AG04450 (cell line): Measurements from ENCODE around the gene SSBP4. TPM values are rescaled to one million over a fixed set of nuclear protein-coding genes. Genes with fewer than 3 reads are reported as not detected.
A peak's percentile ranks its signal among the peaks of the same experiment; 100 is the strongest.

ENCODE experiments used
- CTCF ChIA-PET: fragments of 300-600, 350-600 bp; formaldehyde crosslinking; extraction: SDS; loops from one replicate; lab custom pipeline; 2022; ENCODE audit warnings: antibody characterized with exemption, inconsistent platforms; lab: Charles Lee
- POLR2A ChIA-PET: fragments of 350-600 bp; formaldehyde crosslinking; extraction: SDS; loops from one replicate; lab custom pipeline; 2021; ENCODE audit warnings: antibody characterized with exemption, inconsistent platforms; lab: Yijun Ruan, JAX
- DNase-seq: peaks from one replicate; pipeline ENCODE4 v3.0.0-alpha.2; 2011; ENCODE audit warnings: low read depth, low spot score
- H3K27ac ChIP-seq: one replicate; pipeline ENCODE4 v1.5.1; 2012; ENCODE audit warnings: low read depth, low read length, control low read depth
- H3K27me3 ChIP-seq: one replicate; pipeline ENCODE4 v1.6.0; 2012; ENCODE audit warnings: low read length; ENCODE audit not compliant: control insufficient read depth, insufficient read depth
- H3K4me3 ChIP-seq: 2 replicates; pipeline ENCODE4 v1.5.1; 2011; ENCODE audit warnings: mild to moderate bottlenecking, low read depth, low read length, control low read depth
- H3K9me3 ChIP-seq: 2 replicates; pipeline ENCODE4 v1.5.1; 2012; ENCODE audit warnings: low read length; ENCODE audit not compliant: control insufficient read depth, insufficient read depth
- polyA plus RNA-seq: library from polyadenylated mRNA; depleted of rRNA; stranded (reverse); fragments of >200 nt; gene quantifications from 2 replicates; pipeline ENCODE4 v1.2.3, GENCODE V29; 2011
- TF ChIP-seq, protein P1 (sequence below): IDR thresholded peaks from 2 replicates; pipeline ENCODE4 v1.5.1; 2011; ENCODE audit warnings: low read depth, low read length, control low read depth, inconsistent platforms

Gene SSBP4
- polyA plus RNA-seq, 1 experiment = 9.4 TPM

DNA sequence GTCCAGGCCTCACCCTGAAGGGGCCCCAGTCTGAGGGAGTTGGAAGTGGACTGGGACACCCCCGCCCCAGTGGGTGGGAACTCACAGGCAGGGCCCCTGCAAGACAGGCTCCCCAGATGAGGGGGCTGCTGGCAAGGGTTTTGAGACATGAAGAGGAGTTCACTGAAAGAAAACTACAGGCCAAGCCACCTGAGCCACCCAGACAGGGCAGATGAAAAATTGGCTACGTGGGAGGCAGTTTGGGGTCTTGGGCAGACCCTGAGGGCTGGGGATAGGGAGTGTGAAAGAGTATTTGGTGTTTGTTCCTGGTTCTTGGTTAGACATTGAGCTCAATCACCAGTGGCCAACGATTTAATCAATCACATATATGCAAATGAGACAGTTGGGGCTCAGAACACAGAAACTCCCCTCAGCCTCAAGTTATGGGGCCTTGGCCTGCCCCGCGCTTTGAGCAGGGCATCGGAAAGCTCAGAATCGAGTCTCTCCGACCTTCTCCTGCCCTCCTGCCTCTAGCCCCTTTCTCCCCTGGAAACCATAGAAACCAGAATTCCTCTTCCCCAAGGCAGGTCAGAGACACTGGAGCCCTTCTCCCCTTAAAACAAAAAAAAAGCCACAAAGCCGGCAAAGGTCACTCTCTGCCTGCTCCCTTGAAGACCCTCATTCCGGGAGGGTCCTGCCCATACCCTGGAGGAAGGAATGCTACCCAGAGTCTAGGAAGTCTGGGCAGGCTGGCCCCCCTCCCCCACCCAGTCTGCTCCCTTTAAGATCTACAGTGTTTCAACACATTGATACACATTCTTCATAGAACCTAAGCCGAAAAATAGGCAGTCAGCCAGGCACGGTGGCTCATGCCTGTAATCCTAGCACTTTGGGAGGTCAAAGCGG, 20.1 kb downstream of the SSBP4 start:
- Histone ChIP-seq H3K27me3 (no peaks in the 10 kb centered on the region), H3K4me3 (no peak overlapping the region), H3K9me3 (peaks cover 13% of the 10 kb centered on the region; the same call in 1 of the 2 replicates), H3K27ac (no peak overlapping the region)
- no peak for DNase-seq
- TF ChIP-seq, protein P1, sequence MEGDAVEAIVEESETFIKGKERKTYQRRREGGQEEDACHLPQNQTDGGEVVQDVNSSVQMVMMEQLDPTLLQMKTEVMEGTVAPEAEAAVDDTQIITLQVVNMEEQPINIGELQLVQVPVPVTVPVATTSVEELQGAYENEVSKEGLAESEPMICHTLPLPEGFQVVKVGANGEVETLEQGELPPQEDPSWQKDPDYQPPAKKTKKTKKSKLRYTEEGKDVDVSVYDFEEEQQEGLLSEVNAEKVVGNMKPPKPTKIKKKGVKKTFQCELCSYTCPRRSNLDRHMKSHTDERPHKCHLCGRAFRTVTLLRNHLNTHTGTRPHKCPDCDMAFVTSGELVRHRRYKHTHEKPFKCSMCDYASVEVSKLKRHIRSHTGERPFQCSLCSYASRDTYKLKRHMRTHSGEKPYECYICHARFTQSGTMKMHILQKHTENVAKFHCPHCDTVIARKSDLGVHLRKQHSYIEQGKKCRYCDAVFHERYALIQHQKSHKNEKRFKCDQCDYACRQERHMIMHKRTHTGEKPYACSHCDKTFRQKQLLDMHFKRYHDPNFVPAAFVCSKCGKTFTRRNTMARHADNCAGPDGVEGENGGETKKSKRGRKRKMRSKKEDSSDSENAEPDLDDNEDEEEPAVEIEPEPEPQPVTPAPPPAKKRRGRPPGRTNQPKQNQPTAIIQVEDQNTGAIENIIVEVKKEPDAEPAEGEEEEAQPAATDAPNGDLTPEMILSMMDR = peak; percentile 33
- ChIA-PET POLR2A (no interaction called here), CTCF (interaction anchor here (0.5 to 1.5 kb wide), 7 partner anchors 11 to 1704 kb away, joined by 3 to 9 read pairs (median 3); no protein-coding TSS in a partner anchor)

DNA sequence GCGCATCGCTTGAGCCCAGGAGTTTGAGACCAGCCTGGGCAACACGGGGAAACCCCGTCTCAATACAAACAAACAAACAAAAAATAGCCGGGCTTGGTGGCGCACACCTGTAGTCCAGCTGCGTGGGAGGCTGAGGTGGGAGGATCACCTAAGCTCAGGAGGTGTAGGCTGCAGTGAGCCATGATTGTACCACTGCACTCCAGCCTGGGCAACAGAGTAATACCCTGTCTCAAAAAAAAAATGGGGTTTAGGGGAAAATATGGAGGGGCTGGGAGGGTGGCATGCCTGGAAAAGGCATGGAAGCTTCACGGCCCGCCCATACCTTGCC, 20.7 kb downstream of the SSBP4 start:
- TF ChIP-seq, protein P1 = no peak
- no peak for DNase-seq
- Histone ChIP-seq H3K27ac (no peak overlapping the region), H3K27me3 (no peaks in the 10 kb centered on the region), H3K9me3 (peaks cover 11% of the 10 kb centered on the region; the same call in 1 of the 2 replicates), H3K4me3 (no peak overlapping the region)
- ChIA-PET POLR2A (no interaction called here), CTCF (interaction anchor here (0.6 to 1.5 kb wide), 2 partner anchors 10 to 1704 kb away, joined by 3 to 9 read pairs; no protein-coding TSS in a partner anchor)

DNA sequence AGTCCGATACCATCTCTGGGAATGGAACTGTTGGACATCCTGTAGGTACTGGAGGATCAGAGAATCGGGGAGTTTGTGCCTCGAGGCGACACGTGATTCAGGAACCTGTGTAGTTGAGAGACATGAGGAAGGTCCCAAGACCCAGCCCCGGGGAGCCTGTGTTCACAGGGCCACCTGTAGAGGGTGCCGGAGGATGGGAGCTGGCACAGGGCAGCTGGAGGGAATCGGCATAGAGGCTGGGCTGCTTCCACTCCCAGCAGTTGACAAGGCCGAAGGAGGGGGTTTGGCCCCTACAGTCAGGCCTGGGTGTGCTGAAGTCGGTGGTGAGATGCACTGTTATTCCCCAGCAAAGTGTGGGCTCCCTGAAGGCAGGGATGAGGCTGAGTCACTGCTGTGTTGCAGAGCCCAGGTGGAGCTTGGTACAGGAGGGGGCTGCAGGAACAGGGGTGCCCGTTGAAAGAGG, 21.2 kb downstream of the SSBP4 start:
- Histone ChIP-seq H3K4me3 (no peak overlapping the region), H3K27me3 (no peaks in the 10 kb centered on the region), H3K27ac (no peak overlapping the region), H3K9me3 (peaks cover 6% of the 10 kb centered on the region; the same call in 1 of the 2 replicates)
- TF ChIP-seq, protein P1 = 0 out of 2 replicates have a peak, but pooled peaks have one; percentile 26
- DNase-seq = no peak
- POLR2A ChIA-PET = no interaction called here
- CTCF ChIA-PET = interaction anchor here (1.5 kb wide), 1 partner anchor 10 kb away, joined by 3 read pairs; no protein-coding TSS in a partner anchor

DNA sequence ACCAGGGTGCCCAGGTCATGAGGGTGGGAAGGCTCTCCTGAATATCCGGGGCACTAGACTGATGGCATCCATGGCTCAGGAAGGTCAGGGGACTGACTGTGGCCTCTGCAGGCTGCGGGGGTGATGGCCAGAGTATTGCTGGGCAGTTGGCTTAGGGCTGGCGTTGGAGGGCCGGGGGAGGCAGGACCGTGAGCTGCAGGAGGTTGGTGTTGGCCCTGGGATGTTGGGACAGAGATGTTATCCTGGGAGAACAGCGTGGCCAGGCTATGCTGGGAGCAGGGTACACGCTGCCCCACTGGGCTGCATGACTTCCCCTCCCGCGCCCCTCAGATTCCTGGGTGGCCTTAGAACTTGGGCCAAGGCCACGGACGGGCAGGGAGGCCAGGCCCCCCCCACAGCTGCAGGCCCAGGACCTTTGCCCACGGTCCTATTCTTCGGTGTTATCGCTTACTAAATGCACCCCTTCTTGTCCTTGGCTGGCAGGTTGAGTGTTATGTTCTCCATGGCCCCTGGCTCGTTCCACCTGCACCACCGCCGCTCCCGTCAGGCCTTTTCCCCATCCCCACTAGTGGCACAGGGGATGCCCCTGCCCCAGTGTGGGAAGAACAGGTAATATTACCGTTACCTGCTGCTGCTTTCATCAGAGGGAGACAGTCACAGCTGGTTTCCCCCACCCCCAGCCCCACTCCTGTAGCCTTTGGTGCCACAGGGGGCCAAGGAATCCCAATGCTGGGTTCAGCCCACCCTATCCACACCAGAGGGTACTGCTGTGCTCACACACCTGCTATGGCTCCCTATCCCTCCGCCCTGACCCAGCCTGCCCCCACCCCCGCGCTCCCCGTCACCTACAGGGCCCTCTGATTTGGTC, 22.0 kb downstream of the SSBP4 start:
- TF ChIP-seq, protein P1 = no peak
- peaks cover under 1% of the 10 kb centered on the region; the same call in 1 of the 2 replicates for H3K9me3 ChIP-seq
- CTCF ChIA-PET = no interaction called here
- no peak overlapping the region for H3K4me3 ChIP-seq
- DNase-seq = no peak
- no peaks in the 10 kb centered on the region for H3K27me3 ChIP-seq
- POLR2A ChIA-PET = no interaction called here
- H3K27ac ChIP-seq = no peak overlapping the region
